ENCODE data around the gene ST8SIA2.

The ST8SIA2 gene

DNA sequence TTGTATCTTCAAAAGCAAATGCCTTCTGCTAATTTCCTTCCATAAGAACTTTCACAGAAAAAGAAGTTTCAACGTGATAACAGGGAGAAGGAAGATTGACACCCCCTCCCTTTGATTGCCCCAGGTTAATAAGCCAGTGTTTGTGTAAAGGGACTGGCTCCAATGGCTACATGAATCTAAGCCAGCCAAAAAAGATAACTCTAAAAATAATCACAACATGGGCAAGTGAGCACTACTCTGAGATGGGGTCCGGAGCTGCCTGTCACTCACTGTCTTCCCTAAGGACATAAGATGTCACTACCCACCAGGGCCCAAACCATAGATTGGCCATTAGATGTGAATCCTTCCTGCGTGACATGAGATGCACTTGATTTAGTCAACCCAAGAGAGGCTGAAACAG, 17.6 kb upstream of the ST8SIA2 start:
- WGBS = 89% methylated on average over 2 of the region's 3 CpGs
- Histone ChIP-seq H3K4me3 (ENCODE audit: low read length) (no peak overlapping the region), H3K27ac (ENCODE audit: low read depth, low read length) (no peak overlapping the region), H3K36me3 (ENCODE audit: insufficient read depth, low read length) (no peaks in the 10 kb centered on the region), H3K27me3 (ENCODE audit: insufficient read depth, low read length) (no peaks in the 10 kb centered on the region), H3K9me3 (ENCODE audit: insufficient read depth, low read depth, low read length) (no peaks in the 10 kb centered on the region; the same call in 1 of the 2 replicates), H3K4me1 (ENCODE audit: insufficient read depth, low read length) (no peaks in the 10 kb centered on the region; the same call in 1 of the 2 replicates), H3K9ac (ENCODE audit: low read depth, low read length) (no peak overlapping the region)

GRCh38 chr15:92377083-92377789, 16.4 kb upstream of the ST8SIA2 start:
- no peak overlapping the region for H3K27ac ChIP-seq (ENCODE audit: low read depth, low read length)
- 92% methylated on average over 10 of the region's 10 CpGs for WGBS
- no peak overlapping the region for H3K4me3 ChIP-seq (ENCODE audit: low read length)

GRCh38 chr15:92383519-92384324, 10.0 kb upstream of the ST8SIA2 start:
- Histone ChIP-seq H3K9me3 (ENCODE audit: insufficient read depth, low read depth, low read length) (no peaks in the 10 kb centered on the region; the same call in 1 of the 2 replicates), H3K27me3 (ENCODE audit: insufficient read depth, low read length) (no peaks in the 10 kb centered on the region), H3K9ac (ENCODE audit: low read depth, low read length) (no peak overlapping the region), H3K4me1 (ENCODE audit: insufficient read depth, low read length) (peaks cover 9% of the 10 kb centered on the region; the same call in 1 of the 2 replicates), H3K36me3 (ENCODE audit: insufficient read depth, low read length) (no peaks in the 10 kb centered on the region), H3K27ac (ENCODE audit: low read depth, low read length) (no peak overlapping the region), H3K4me3 (ENCODE audit: low read length) (no peak overlapping the region)
- WGBS = 46% methylated on average over 8 of the region's 10 CpGs

More at GRCh38 chr15:92377083-92377789, 16.4 kb upstream of the ST8SIA2 start:
- no peaks in the 10 kb centered on the region; the same call in 1 of the 2 replicates for H3K9me3 ChIP-seq (ENCODE audit: insufficient read depth, low read depth, low read length)
- no peaks in the 10 kb centered on the region for H3K27me3 ChIP-seq (ENCODE audit: insufficient read depth, low read length)
- no peak overlapping the region for H3K9ac ChIP-seq (ENCODE audit: low read depth, low read length)
- H3K36me3 ChIP-seq (ENCODE audit: insufficient read depth, low read length) = no peaks in the 10 kb centered on the region
- no peaks in the 10 kb centered on the region; the same call in 1 of the 2 replicates for H3K4me1 ChIP-seq (ENCODE audit: insufficient read depth, low read length)

DNA sequence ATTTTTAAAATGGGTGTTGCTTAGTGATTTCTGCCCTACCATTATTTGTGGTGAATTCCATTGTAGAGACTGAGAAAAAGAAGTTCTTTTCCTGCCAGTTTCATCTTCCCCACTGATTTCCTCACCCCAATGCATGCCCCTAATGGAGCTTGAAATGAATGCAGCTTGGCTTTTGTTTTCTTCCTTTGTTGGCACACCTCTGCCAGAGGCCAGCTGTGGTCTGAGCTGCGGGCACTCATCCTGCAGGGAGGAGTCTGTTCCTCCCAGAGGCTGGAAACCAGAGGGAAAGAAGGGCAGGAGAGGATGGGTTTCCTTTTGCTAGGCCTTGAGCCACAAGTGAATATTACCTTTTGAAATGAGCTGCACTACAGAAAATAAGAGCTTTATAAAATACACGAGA, 9.3 kb upstream of the ST8SIA2 start:
- H3K27ac ChIP-seq (ENCODE audit: low read depth, low read length) = no peak overlapping the region
- 91% methylated on average over 2 of the region's 2 CpGs for WGBS
- no peaks in the 10 kb centered on the region for H3K36me3 ChIP-seq (ENCODE audit: insufficient read depth, low read length)
- no peak overlapping the region for H3K9ac ChIP-seq (ENCODE audit: low read depth, low read length)
- H3K4me3 ChIP-seq (ENCODE audit: low read length) = no peak overlapping the region
- H3K4me1 ChIP-seq (ENCODE audit: insufficient read depth, low read length) = peaks cover 9% of the 10 kb centered on the region; the same call in 1 of the 2 replicates
- no peaks in the 10 kb centered on the region for H3K27me3 ChIP-seq (ENCODE audit: insufficient read depth, low read length)
- no peaks in the 10 kb centered on the region; the same call in 1 of the 2 replicates for H3K9me3 ChIP-seq (ENCODE audit: insufficient read depth, low read depth, low read length)

DNA sequence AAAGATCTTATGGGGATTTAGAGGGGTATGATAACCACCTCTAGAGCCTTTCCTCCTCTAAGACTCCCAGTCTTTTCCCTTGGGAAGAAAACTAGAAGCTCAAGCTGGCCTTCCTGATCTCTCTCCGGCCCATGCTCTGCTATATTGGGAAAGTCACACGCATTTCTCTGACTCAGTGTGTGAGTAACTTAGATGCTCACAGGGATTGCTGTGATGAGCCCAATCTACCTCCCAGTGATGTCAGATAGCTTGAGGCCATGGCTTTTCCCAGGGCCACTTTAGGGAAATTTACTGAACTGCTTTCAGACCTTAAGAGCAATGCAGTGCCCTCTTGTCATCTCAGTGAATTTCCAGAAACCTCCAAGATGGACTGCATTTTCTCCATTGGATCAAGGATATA, 8.6 kb upstream of the ST8SIA2 start:
- Histone ChIP-seq H3K36me3 (ENCODE audit: insufficient read depth, low read length) (no peaks in the 10 kb centered on the region), H3K9me3 (ENCODE audit: insufficient read depth, low read depth, low read length) (no peaks in the 10 kb centered on the region), H3K4me3 (ENCODE audit: low read length) (no peak overlapping the region), H3K4me1 (ENCODE audit: insufficient read depth, low read length) (peaks cover 9% of the 10 kb centered on the region; the same call in 1 of the 2 replicates), H3K27ac (ENCODE audit: low read depth, low read length) (no peak overlapping the region), H3K9ac (ENCODE audit: low read depth, low read length) (no peak overlapping the region), H3K27me3 (ENCODE audit: insufficient read depth, low read length) (no peaks in the 10 kb centered on the region)
- 87% methylated on average over 2 of the region's 2 CpGs for WGBS

DNA sequence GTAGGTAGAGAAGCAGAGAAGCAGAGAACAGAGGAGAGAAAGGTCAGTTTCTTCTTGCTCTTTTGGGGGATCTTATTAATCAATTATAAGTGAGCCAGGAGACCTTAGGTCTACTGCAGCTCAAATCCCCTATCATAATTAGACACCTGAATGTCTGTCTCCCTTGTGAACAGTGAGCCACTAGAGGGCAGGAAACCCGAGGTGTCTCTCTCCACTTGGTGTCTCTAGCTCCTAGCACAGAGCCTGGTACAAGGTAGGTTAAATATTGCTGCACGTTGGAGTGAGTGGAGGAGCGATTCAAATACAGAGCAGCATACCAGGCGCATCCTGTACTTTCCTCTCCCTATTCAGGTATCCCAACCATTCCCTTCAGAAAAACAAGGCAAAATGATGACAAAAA, 2.0 kb upstream of the ST8SIA2 start:
- Histone ChIP-seq H3K4me3 (ENCODE audit: low read length) (no peak overlapping the region), H3K9ac (ENCODE audit: low read depth, low read length) (no peak overlapping the region), H3K27me3 (ENCODE audit: insufficient read depth, low read length) (peaks cover 51% of the 10 kb centered on the region), H3K36me3 (ENCODE audit: insufficient read depth, low read length) (no peaks in the 10 kb centered on the region), H3K9me3 (ENCODE audit: insufficient read depth, low read depth, low read length) (no peaks in the 10 kb centered on the region), H3K27ac (ENCODE audit: low read depth, low read length) (no peak overlapping the region), H3K4me1 (ENCODE audit: insufficient read depth, low read length) (peaks cover 20% of the 10 kb centered on the region)
- 57% methylated on average over 4 of the region's 4 CpGs for WGBS

DNA sequence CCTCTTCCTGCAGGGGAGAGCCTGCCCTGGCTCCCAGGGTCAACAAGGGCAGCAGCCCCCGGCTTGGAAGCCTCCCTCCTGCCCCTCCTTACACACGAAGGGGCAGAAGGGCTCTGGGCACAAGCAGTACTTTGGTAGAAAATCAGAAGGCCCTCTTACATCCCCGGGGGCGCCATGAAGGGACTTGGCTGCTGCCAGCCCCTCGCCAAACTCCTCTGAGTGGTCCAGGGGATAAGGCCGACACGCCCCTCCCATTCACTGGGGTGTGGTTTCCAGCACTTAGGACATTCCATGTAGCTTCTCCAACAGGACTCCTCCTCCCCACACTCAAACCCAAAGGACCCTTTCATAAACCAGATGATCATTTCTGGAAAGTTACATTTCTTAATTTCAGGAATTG, 1.2 kb upstream of the ST8SIA2 start:
- H3K27ac ChIP-seq (ENCODE audit: low read depth, low read length) = no peak overlapping the region
- 15% methylated on average over 7 of the region's 7 CpGs for WGBS
- H3K27me3 ChIP-seq (ENCODE audit: insufficient read depth, low read length) = peaks cover 59% of the 10 kb centered on the region

GRCh38 chr15:92393980-92394308, 263 bp downstream of the ST8SIA2 start:
- H3K4me1 ChIP-seq (ENCODE audit: insufficient read depth, low read length) = peaks cover 20% of the 10 kb centered on the region
- under 1% methylated on average over 34 of the region's 34 CpGs for WGBS
- H3K27me3 ChIP-seq (ENCODE audit: insufficient read depth, low read length) = peaks cover 66% of the 10 kb centered on the region
- no peaks in the 10 kb centered on the region for H3K9me3 ChIP-seq (ENCODE audit: insufficient read depth, low read depth, low read length)
- H3K27ac ChIP-seq (ENCODE audit: low read depth, low read length) = no peak overlapping the region
- H3K4me3 ChIP-seq (ENCODE audit: low read length) = peak overlapping the region; percentile 86
- peak overlapping the region; percentile 77 for H3K9ac ChIP-seq (ENCODE audit: low read depth, low read length)
- H3K36me3 ChIP-seq (ENCODE audit: insufficient read depth, low read length) = no peaks in the 10 kb centered on the region

More for the DNA sequence above, 1.2 kb upstream of the ST8SIA2 start:
- Histone ChIP-seq H3K4me3 (ENCODE audit: low read length) (peak overlapping the region; percentile 86), H3K9me3 (ENCODE audit: insufficient read depth, low read depth, low read length) (no peaks in the 10 kb centered on the region), H3K36me3 (ENCODE audit: insufficient read depth, low read length) (no peaks in the 10 kb centered on the region), H3K9ac (ENCODE audit: low read depth, low read length) (no peak overlapping the region), H3K4me1 (ENCODE audit: insufficient read depth, low read length) (peaks cover 20% of the 10 kb centered on the region)

- Histone ChIP-seq H3K4me1 (ENCODE audit: insufficient read depth, low read length) (peaks cover 20% of the 10 kb centered on the region), H3K27ac (ENCODE audit: low read depth, low read length) (no peak overlapping the region), H3K9me3 (ENCODE audit: insufficient read depth, low read depth, low read length) (no peaks in the 10 kb centered on the region), H3K9ac (ENCODE audit: low read depth, low read length) (peak overlapping the region; percentile 77), H3K27me3 (ENCODE audit: insufficient read depth, low read length) (peaks cover 66% of the 10 kb centered on the region), H3K36me3 (ENCODE audit: insufficient read depth, low read length) (no peaks in the 10 kb centered on the region), H3K4me3 (ENCODE audit: low read length) (peak overlapping the region; percentile 86)
- WGBS = under 1% methylated on average over 78 of the region's 78 CpGs
Observed at GRCh38 chr15:92394309-92395097, 822 bp downstream of the ST8SIA2 start.

DNA sequence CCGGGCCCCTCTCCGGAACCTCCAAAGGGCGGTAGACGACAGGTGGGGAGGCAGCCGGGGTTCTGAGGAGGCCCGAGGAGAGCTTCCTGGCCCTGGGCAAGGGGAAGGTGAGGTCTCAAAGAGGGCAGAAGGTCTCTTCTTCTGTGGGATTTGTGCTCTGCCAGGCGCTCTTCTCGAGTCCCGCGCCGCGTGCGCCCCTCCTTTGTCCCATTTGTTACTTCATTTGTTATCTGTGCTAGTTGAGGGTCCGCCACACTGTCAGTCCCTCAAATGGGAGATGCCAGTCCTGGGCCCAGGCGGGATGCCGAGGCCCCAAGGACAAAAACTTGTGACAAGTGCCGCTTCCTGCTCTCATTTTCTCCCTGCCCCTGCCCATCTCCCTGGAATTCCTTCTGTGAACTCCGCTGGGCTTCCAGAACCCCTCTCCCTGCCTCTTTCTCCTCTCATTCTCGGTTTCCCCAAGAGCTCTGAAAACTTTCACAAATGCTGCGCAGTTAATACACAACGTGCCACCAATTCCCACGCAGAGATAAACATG, 1.5 kb downstream of the ST8SIA2 start:
- H3K27ac ChIP-seq (ENCODE audit: low read depth, low read length) = no peak overlapping the region
- H3K4me3 ChIP-seq (ENCODE audit: low read length) = peak overlapping the region; percentile 86
- 15% methylated on average over 22 of the region's 22 CpGs for WGBS
- peak overlapping the region; percentile 77 for H3K9ac ChIP-seq (ENCODE audit: low read depth, low read length)
- H3K36me3 ChIP-seq (ENCODE audit: insufficient read depth, low read length) = no peaks in the 10 kb centered on the region
- peaks cover 66% of the 10 kb centered on the region for H3K27me3 ChIP-seq (ENCODE audit: insufficient read depth, low read length)
- no peaks in the 10 kb centered on the region for H3K9me3 ChIP-seq (ENCODE audit: insufficient read depth, low read depth, low read length)
- H3K4me1 ChIP-seq (ENCODE audit: insufficient read depth, low read length) = peaks cover 20% of the 10 kb centered on the region
